Measurements from ENCODE around the gene XIAP.
"Not testable (repeated sequence)": the region's sequence is repeated elsewhere in the genome, so short reads cannot be mapped to it uniquely, and the experiment has no call there.

XIAP gene

DNA sequence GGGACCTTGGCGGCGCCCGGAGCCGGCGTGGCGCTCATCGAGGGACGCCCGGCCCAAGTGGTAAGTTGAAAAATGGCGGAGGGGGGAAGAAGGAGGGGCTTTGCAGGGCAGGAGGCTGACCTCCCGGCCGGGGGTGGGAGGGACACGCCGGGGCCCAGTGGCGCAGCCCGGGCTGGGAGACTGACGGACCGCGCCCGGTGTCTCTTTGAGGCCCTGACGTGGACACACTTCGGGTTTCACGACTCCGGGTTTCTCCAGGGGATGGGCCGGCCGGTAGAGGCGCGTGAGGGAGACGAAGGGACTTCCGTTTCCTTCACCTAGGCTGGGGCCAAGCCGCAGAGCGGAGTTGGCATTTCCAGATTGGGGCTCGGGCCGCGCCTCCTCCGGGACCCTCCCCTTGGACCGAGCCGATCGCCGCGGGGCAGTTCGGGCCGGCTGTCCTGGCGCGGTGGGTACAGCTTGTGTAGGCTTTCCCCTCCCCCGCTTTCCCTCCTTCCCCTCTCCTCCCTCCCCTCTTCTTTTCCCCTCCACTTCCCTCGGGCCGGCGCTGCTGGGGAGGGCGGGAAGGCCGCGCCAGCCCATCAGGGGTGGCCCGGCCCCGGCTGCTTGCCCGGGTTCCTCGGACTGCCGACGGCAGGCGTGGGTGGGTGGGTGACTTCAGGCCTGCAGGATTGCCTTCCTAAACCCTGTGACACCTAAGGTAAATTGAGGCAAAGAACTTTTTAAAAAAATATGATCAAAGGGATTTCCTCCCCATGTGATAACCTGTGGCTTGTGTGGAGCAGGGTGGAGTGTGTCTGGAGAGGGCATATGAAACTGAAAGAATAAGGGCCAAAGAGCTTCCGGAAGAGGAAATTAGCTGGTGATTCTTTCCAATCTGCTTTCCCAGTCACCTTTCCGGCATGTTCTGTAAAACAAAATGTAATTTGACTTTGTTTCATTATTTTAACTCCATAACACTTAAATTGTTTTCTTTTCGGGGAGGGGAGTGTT lies at the start of gene XIAP:
Gene XIAP (plus strand): TSS at position 208 of the 993 bp plus-strand sequence. CDS start 25,610 bp downstream, outside the sequence.
- H3K4me3 ChIP-seq (ENCODE audit: low read depth, low read length) = peak within 1 kb of the TSS; percentile 58

GRCh38 chrX:123814343-123814742 lies 45.5 kb upstream of the XIAP start:
- no peak overlapping the region for H3K4me3 ChIP-seq (ENCODE audit: low read depth, low read length)

DNA sequence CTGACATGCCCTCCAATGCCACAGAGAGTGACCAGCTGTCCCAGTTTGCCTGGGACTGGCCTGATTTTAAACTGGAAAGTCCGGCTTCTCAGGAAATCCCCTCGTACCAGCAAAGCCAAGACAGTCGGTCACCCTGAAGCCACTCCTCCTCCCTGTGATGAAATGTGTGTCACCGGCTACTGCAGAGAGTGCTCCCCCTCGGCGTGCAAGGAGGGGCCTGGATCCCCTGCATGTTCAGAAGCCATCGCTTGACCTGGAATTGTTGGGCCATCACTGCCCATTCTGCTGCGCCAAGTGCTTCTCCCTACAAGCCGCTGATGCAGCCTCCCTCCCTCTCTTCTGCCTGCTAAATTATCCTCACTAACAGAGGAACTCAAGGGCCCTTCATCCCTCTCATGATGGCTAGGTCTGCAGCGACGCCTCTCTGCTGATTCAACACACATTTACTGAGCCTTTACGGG lies 44.9 kb upstream of the XIAP start:
- H3K4me3 ChIP-seq (ENCODE audit: low read depth, low read length) = not testable (repeated sequence)

DNA sequence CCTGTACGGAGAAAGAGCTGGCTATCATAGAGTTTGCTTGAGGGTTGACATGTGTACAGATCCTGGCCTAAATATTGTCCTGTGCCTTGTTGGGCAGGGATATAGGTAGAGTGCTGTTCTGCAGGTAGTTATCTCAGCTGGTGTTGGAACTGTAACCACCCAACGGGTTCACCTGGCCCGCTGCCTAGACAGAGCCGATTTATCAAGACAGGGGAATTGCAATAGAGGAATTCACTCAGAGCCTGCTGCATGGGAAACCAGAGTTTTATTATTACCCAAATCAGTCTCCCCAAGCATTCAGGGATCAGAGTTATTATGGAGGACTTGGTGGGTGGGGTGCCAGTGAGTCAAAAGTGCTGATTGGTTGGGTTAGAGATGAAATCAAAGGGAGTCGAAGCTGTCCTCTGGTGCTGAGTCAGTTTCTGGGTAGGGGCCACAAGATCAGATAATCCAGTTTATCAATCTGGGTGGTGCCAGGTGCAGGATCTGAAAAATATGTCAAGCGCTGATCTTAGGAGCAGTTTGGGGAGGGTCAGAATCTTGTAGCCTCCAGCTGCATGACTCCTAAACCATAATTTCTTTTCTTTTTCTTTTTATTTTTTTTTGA lies 42.5 kb upstream of the XIAP start:
- H3K4me3 ChIP-seq (ENCODE audit: low read depth, low read length) = no peak overlapping the region

- no peak overlapping the region for H3K4me3 ChIP-seq (ENCODE audit: low read depth, low read length)
Observed at GRCh38 chrX:123818243-123818642, 41.6 kb upstream of the XIAP start.

GRCh38 chrX:123822965-123823364 lies 36.9 kb upstream of the XIAP start:
- H3K4me3 ChIP-seq (ENCODE audit: low read depth, low read length) = no peak overlapping the region

GRCh38 chrX:123830309-123830708 lies 29.5 kb upstream of the XIAP start:
- H3K4me3 ChIP-seq (ENCODE audit: low read depth, low read length) = no peak overlapping the region

DNA sequence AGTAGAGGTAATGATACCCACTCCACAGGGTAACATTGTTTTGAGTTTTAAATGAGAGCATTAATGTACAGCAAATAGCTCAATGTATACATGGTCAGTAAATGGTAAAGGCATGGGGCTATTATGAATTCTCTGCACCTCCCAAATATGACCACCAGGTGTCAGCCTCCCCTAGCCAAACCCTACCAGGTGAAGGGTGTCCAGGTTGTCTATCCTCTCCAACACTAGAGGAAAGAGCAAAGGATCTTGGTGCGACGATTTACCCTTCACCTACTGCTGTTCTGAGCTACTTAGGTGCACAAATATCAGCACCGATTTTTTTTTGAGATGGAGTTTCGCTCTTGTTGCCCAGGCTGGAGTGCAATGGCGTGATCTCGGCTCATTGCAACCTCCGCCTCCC lies 26.5 kb upstream of the XIAP start:
- H3K4me3 ChIP-seq (ENCODE audit: low read depth, low read length) = no peak overlapping the region

DNA sequence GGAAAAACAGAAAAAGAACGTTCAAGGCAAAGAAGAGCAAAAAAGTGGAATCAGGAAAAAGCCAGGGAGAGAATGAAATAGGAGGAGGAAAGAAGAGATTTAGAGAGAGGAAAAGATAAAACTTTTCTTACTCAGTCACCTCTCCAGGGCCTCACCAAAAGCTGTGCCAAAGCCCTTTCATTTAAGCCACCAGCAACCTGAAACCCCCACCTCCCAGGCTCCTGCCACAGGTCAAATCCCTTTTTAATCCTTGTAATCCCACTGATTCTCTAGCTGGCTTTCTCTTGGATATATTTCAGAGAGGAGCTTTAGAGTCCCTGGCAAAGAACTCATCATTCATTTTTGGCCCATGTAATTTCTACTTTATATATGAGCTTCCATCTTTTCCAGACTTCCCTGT lies 25.7 kb upstream of the XIAP start:
- no peak overlapping the region for H3K4me3 ChIP-seq (ENCODE audit: low read depth, low read length)

DNA sequence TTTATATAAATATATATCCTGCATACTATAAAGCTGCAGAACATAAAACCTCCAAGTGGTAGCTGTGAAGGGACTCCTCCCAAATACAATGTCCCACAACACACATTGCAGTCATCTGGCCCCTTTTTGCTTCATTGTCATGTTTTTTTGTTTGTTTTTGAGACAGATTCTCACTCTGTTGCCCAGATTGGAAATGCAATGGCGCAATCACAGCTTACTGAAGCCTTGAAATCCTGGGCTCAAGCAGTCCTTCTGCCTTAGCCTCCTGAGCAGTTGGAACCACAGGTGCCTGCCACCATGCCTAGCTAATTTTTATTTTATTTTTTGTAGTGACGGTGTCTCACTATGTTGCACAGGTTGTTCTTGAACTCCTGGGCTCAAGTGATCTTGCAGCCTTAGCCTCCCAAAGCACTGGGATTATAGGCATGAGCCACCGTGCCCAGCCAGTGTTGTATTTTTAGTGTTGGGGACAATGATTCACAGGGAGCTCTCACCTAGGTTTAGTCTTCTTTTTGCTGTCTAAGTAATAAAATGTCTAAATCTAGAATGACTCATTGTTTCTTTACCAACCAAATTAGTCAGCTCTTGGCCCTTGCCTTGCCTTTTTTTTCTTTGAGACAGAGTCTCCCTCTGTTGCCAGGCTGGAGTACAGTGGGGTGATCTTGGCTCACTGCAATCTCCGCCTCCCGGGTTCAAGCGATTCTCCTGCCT lies 24.0 kb upstream of the XIAP start:
- no peak overlapping the region for H3K4me3 ChIP-seq (ENCODE audit: low read depth, low read length)

DNA sequence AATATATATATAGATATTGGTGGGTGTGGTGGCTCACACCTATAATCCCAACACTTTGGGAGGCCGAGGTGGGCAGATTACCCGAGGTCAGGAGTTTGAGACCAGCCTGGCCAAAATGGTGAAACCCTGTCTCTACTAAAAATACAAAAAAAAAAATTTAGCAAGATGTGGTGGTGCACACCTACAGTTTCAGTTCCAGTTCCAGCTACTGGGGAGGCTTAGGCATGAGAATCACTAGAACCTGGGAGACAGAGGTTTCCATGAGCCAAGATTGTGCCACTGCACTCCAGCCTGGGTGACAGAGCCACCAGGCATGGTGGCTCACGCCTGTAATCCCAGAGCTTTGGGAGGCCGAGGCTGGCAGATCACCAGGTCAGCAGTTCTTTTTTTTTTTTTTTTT lies 14.7 kb upstream of the XIAP start:
- H3K4me3 ChIP-seq (ENCODE audit: low read depth, low read length) = not testable (repeated sequence)

GRCh38 chrX:123846577-123847038 lies 13.2 kb upstream of the XIAP start:
- H3K4me3 ChIP-seq (ENCODE audit: low read depth, low read length) = no peak overlapping the region

GRCh38 chrX:123847056-123847455 lies 12.8 kb upstream of the XIAP start:
- H3K4me3 ChIP-seq (ENCODE audit: low read depth, low read length) = no peak overlapping the region

DNA sequence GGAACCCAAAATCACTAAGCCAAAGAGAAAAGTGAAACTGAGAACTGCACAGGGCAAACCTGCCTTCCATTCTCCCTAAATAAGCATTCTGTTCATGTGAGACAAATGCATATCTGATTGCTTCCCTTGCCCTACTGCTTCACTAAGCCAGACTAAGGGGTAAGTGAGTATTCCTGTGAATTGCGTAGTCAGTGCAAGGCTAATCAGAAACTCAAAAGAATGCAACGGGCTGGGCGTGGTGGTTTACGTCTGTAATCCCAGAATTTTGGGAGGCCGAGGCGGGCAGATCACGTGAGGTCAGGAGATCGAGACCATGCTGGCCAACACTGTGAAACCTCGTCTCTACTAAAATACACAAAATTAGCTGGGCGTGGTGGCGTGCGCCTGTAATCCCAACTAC lies 10.8 kb upstream of the XIAP start:
- H3K4me3 ChIP-seq (ENCODE audit: low read depth, low read length) = no peak overlapping the region

- not testable (repeated sequence) for H3K4me3 ChIP-seq (ENCODE audit: low read depth, low read length)
Observed at GRCh38 chrX:123849906-123850305, 9.9 kb upstream of the XIAP start.

DNA sequence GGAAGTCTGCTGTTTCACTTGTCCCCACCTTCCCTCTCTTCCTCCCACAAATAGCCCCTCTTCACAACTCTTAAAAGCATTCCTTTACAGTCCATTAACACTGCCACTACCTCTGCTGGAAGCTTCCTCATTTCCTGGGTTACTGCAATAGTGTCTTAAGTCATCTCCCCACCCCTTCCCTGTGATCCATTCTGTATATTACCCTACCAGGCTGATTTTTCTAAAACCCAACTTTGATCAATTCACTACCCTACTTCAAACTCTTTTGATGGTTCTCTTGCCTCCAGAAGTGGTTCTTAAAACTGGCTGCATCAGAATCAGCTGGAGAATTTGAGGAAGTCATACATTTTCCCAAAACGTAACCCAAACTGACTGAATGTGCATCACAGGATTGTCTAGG lies 8.8 kb upstream of the XIAP start:
- no peak overlapping the region for H3K4me3 ChIP-seq (ENCODE audit: low read depth, low read length)

DNA sequence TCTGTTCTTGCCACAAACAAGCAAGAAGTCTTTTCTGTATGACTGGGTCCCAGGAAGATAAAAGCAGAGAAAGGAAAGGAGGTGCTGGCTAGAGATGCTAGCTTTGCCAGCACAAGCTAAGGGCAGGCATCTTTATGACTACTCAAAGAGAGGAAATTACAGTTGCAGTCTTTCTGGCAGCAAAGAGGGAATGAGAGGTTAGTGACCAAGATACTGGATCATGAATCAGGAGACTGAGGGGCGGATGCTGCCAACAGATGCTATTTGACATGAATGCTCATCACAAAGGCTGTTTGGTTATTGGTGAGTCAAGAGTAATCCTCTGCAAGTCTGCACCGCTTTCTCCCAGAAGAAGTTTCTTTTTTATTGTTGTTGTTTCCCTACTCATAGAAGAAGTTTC lies 5.5 kb upstream of the XIAP start:
- H3K4me3 ChIP-seq (ENCODE audit: low read depth, low read length) = no peak overlapping the region

- peak overlapping the region; percentile 30 for H3K4me3 ChIP-seq (ENCODE audit: low read depth, low read length)
Observed at GRCh38 chrX:123859409-123859845, 426 bp upstream of the XIAP start.

DNA sequence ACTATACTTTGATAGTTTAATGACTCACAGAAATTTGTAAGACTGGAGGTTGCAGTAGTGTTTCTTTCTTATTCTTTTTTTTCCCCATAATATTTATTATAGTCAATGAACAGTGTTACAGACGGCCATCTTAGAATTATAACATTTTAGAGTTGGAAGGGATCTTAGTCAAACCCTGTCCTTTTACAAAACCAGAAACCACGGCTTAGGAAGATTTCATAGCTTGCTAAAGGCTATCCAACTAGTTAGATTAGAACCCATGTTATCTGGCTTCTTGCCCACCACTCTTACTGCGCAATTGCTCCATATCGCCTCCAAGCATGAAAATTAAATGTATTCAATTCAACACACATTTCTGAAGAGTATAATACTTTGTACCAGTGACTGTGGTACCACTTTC lies 1.1 kb downstream of the XIAP start:
- peak overlapping the region; percentile 58 for H3K4me3 ChIP-seq (ENCODE audit: low read depth, low read length)

DNA sequence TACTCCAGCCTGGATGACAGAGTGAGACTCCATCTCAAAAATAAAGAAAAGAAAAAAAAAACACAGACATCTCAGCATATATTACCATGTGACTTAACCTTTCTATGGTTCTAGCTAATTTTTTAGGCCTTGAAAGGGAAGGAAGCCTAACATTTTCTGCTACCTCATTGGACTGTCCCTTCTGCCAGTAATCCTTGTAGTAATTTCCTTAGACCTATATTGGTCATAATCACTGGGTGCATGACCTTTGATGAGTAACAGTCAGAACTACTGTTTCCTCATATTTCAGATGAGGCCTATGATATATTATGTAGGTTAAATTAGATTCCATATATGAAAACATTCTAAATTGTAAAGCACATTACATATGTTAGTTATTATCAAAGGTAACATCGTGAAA lies 9.6 kb downstream of the XIAP start:
- no peak overlapping the region for H3K4me3 ChIP-seq (ENCODE audit: low read depth, low read length)

DNA sequence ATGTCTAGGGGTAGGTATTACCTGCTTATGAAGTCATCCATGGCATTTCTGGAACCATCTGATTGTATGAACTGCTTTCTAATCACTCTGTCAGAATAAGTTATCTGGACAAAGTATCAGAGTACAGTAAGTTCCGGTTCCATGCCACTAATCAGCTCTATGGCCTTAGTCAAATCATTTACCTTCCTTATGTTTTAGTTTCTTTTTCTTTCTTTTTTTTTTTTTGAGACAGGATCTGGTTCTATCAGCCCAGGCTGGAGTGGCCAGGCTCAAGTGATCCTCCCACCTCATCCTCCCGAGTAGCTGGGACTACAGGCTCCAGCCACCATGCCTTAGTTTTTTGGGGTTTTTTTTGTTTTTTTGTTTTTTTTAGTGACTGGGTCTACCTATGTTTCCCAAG lies 11.5 kb downstream of the XIAP start:
- no peak overlapping the region for H3K4me3 ChIP-seq (ENCODE audit: low read depth, low read length)
